Fibroblast of peridontal ligament (primary cell): Measurements from ENCODE around the gene DBX2.
"Not testable (repeated sequence)": the region's sequence is repeated elsewhere in the genome, so short reads cannot be mapped to it uniquely, and the experiment has no call there.

Source experiments
- DNase-seq: peaks from one replicate; pipeline ENCODE4 v3.0.0-alpha.2; 2010; ENCODE audit errors: extremely low read depth

Gene DBX2

DNA sequence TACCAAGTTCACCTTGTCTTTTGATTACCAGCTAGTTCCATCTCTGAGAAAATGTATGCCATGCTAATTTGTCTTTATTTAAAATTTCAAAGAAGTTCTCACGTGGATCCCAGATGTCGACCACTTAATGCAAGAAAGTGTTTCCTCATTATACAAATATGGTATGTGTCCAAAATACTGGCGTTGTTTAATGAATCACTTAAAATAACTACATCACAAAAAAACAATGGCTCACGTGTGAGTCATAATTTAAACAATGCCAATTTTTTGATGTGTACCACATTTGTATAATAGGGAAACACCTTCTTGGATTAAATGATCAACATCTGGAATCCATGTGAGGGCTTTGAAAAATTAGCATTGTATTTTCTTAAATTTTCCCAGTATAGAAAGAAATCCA, 40.8 kb downstream of the DBX2 start:
- peak; percentile 1 for DNase-seq

DNA sequence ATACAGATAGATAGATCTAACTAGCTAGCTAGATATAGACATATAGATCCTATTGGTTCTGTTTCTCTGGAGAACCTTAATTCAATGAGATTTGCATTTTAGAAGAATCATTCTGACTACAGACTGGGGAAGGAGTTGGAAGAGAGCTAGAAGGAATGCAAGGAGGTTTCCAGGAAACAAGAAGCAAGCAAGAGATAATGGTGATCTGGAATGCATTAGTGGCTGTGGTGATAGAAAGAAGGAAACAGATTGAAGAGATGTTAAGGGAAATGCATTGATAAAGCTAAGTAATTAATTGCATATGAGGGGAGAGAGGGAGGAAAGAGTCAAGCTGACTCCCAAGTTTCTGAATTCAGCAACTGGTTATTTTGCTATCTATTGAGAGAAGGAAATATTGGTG, 42.7 kb downstream of the DBX2 start:
- no peak for DNase-seq

DNA sequence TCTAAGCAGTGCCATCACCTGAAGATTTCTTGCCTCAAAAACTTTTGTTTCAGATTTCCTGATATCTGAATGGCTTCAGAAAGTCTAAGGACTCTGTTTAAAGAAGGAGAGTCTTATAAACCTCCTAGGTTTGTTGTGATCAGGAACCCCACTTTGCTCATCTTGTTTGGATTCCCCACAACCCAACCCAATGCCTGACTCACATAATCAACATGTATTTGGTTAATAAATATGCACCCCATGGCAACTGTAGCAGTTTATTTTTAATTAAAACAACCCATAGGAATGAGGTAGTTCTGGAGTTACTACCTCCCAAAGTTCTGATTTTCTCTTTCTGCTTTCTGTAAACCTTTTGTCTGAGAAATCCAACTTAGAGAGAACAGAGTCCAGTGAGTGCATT, 51.5 kb downstream of the DBX2 start:
- DNase-seq: no peak

DNA sequence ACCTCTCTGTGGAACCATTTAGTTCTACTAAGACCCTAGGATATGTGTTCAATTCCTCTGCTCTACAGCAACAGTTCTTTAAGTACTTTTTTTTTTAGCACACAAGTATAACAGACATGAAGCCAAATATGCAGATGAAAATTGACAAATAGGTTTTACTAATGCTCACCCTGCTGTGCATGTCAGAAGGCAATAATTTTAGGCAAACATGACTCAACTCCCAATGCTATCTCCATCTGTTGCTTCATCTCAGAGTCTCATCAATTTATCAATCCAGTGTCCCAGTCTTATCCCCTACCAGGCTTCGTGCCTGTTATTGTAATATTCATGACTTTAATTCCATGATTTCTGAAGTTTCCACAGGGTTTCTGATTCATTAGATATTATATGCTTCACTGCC, 57.7 kb downstream of the DBX2 start:
- DNase-seq: no peak

DNA sequence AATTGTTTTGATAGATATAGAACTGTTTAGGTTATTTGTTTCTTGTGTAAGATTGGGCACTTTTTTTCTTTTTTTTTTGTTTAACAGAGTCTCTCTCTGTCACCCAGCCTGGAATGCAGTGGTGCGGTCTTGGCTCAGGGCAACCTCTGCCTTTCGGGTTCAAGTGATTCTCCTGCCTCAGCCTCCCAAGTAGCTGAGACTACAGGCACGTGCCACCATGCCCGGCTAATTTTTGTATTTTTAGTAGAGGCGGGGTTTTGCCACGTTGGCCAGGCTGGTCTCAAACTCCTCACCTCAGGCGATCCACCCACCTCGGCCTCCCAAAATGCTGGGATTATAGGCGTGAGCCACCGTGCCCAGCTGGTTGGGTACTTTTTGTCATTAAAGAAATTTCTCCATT, 66.0 kb downstream of the DBX2 start:
- DNase-seq: not testable (repeated sequence)

DNA sequence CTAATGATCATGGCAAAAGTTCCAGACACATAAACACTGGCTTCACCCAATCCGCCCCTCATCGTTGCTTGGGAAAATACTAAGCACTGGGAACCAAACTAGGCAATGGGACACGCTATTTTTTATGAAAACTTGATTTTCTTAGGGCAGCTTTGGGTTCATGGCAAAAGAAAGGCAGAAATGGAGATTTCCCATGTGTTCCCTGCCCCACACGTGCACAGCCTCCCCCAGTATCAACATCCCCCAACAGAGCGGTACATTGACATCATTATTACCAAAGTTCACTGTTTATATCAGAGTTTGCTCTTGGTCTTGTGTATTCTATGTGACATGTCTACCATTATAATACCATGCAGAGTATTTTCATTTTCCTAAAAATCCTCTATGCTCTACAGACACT, 71.0 kb downstream of the DBX2 start:
- no peak for DNase-seq

DNA sequence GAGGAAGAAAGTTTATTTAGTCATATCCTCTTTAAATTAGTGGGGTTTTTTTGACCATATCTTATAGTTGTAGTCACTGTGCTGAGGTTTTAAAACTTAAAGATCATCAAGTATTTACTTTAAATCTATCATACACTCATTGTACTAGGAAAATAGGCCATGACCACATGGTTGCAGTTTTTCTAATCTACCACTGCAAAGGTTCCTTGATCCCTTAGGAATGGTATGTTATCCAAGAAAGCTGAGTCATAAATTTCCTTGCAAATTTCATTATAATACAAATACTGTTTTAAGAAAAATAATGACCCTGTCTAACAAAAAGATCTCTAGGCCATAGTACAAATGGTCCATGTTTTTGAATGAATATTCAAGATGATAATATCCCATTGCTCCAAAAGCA, 74.7 kb downstream of the DBX2 start:
- no peak for DNase-seq

DNA sequence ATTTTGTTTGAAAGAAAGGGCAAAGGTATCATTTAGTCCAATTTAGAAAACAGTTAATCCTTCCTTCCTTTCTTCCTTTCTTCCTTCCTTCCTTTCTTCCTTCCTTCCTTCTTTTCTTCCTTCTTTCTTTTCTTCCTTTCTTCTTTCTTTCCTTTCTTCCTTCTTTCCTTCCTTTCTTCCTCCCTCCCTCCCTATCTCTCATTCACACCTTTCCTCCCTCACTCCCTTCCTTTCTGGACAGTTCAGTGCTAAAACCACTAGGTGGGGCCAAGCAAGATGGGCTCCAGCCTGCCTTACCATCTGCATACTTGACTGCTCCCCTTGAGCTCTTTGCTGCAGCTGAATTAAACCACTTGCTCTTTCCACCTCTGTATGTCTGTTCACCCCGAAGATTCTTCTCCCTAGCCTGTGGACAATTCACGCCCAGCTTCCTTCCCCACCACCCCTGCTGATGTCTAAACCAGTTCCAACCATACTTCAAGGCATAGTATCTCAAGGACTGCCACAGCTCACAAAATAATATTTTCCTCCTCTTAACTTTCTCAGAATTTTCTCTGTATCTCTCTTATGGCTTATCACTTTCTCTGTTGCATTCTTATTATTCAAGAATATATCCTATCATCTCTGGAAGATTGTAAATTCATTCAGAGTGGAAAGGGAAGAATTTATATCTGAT, 78.0 kb downstream of the DBX2 start:
- no peak for DNase-seq

DNA sequence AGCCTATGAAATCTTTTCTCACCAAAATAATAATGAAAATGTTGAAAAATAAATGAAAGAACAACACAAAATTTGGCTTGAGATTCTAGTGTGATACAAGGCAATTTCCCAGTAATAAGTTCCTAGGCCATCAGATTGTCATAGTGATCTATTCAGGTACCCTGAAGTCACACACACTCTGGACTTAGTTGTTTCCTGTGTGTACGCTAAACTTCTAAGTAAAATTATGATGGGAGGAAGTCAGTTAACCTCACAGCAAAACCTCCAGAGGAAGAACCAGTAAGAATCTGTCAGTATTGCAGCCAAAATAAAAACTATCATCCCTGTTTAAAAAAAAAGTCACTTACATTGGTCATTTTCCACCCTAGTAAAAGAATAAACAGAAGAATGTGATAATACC, 81.9 kb downstream of the DBX2 start:
- no peak for DNase-seq
